IMR-90 (cell line): Measurements from ENCODE around the gene NXPH2. TPM values are rescaled to one million over a fixed set of nuclear protein-coding genes. Genes with fewer than 3 reads are reported as not detected.

ENCODE experiments used
- ATAC-seq: fragments of 200-7000 bp; cut with Tn5 transposase; 2 replicates; pipeline ENCODE4 v1.9.1; 2020; ENCODE audit warnings: low read depth, mild to moderate bottlenecking, moderate library complexity
- BruUV-seq: library from RNA; stranded (reverse); fragments of 400-500 nt; replicated peaks from 2 replicates; lab custom pipeline; 2021; lab: Mats Ljungman, UMichigan
- CTCF ChIA-PET: fragments of 300-600 bp; formaldehyde crosslinking; extraction: SDS; loops from one replicate; lab custom pipeline; 2021; ENCODE audit warnings: antibody characterized with exemption; lab: Yijun Ruan, JAX
- POLR2A ChIA-PET: fragments of 300-600 bp; sonication (Branson Sonifier 250); formaldehyde crosslinking; loops from one replicate; lab custom pipeline; 2022; ENCODE audit warnings: antibody characterized with exemption; ENCODE audit not compliant: unreplicated experiment; lab: Charles Lee
- DNase-seq: peaks from one replicate; pipeline ENCODE4 v3.0.0; 2013
- H2AFZ ChIP-seq: replicated peaks from 2 replicates; pipeline ENCODE3; 2013; ENCODE audit warnings: low read length, mild to moderate bottlenecking; ENCODE audit not compliant: poor library complexity
- H2AK5ac ChIP-seq: 2 replicates; pipeline ENCODE4 v1.6.1; 2013; ENCODE audit warnings: low read depth, low read length, inconsistent platforms
- H2AK9ac ChIP-seq: replicated peaks from 2 replicates; pipeline ENCODE3; 2013; ENCODE audit warnings: mild to moderate bottlenecking, low read depth, low read length, moderate library complexity; ENCODE audit not compliant: poor library complexity
- H2BK120ac ChIP-seq: 2 replicates; pipeline ENCODE4 v1.6.1; 2013; ENCODE audit warnings: low read depth, low read length, inconsistent platforms
- H2BK15ac ChIP-seq: 3 replicates; pipeline ENCODE4 v1.6.1; 2013; ENCODE audit warnings: low read depth, low read length, inconsistent platforms
- H2BK20ac ChIP-seq: 2 replicates; pipeline ENCODE4 v1.6.1; 2013; ENCODE audit warnings: low read depth, mild to moderate bottlenecking, inconsistent platforms, low read length, moderate library complexity
- H2BK5ac ChIP-seq: 2 replicates; pipeline ENCODE4 v1.6.1; 2013; ENCODE audit warnings: mild to moderate bottlenecking, low read depth, low read length, inconsistent platforms; ENCODE audit not compliant: poor library complexity, severe bottlenecking
- H3K14ac ChIP-seq: replicated peaks from 2 replicates; pipeline ENCODE4 v1.6.1; 2013; ENCODE audit warnings: low read depth, low read length, inconsistent platforms
- H3K18ac ChIP-seq: 2 replicates; pipeline ENCODE4 v1.6.1; 2013; ENCODE audit warnings: low read depth, low read length, control low read depth
- H3K23ac ChIP-seq: 2 replicates; pipeline ENCODE4 v1.6.1; 2013; ENCODE audit warnings: low read depth, low read length, inconsistent platforms
- H3K27ac ChIP-seq: 2 replicates; pipeline ENCODE4 v1.5.1; 2013; ENCODE audit warnings: mild to moderate bottlenecking, control low read depth, low read length; ENCODE audit not compliant: insufficient read depth
- H3K27me3 ChIP-seq: 2 replicates; pipeline ENCODE4 v1.6.1; 2013; ENCODE audit warnings: low read length; ENCODE audit not compliant: control insufficient read depth, insufficient read depth
- H3K36me3 ChIP-seq: 2 replicates; pipeline ENCODE4 v1.6.1; 2013; ENCODE audit warnings: low read length, mixed read lengths; ENCODE audit not compliant: control insufficient read depth, insufficient read depth
- H3K4ac ChIP-seq: 2 replicates; pipeline ENCODE4 v1.6.1; 2013; ENCODE audit warnings: low read depth, low read length, inconsistent platforms
- H3K4me1 ChIP-seq: 2 replicates; pipeline ENCODE4 v1.6.1; 2013; ENCODE audit warnings: low read length, mixed read lengths; ENCODE audit not compliant: control insufficient read depth, insufficient read depth
- H3K4me2 ChIP-seq: 2 replicates; pipeline ENCODE4 v1.6.1; 2013; ENCODE audit warnings: low read depth, mild to moderate bottlenecking, control low read depth, low read length, moderate library complexity
- H3K4me3 ChIP-seq: 2 replicates; pipeline ENCODE4 v1.5.1; 2013; ENCODE audit warnings: low read depth, mild to moderate bottlenecking, control low read depth, low read length, moderate library complexity; ENCODE audit not compliant: insufficient read depth
- H3K56ac ChIP-seq: 2 replicates; pipeline ENCODE4 v1.6.1; 2013; ENCODE audit warnings: low read length, inconsistent platforms; ENCODE audit not compliant: insufficient read depth; ENCODE audit errors: extremely low read depth
- H3K79me1 ChIP-seq, 2 experiments: 2 replicates each; pipeline ENCODE4 v1.6.1; 2013; ENCODE audit warnings: low read length in 2 of 2, inconsistent platforms in 1 of 2, low read depth in 1 of 2
- H3K9ac ChIP-seq: 2 replicates; pipeline ENCODE4 v1.6.1; 2013; ENCODE audit warnings: low read depth, low read length, control low read depth
- H3K9me1 ChIP-seq: 2 replicates; pipeline ENCODE4 v1.6.1; 2013; ENCODE audit warnings: low read length, inconsistent platforms; ENCODE audit not compliant: insufficient read depth
- H3K9me3 ChIP-seq: 2 replicates; pipeline ENCODE4 v1.6.1; 2013; ENCODE audit warnings: low read length; ENCODE audit not compliant: control insufficient read depth, insufficient read depth
- H4K20me1 ChIP-seq: 2 replicates; pipeline ENCODE4 v1.6.1; 2013; ENCODE audit warnings: low read length, inconsistent platforms; ENCODE audit not compliant: insufficient read depth
- H4K5ac ChIP-seq: 2 replicates; pipeline ENCODE4 v1.6.1; 2013; ENCODE audit warnings: mild to moderate bottlenecking, low read depth, low read length, control low read depth
- H4K8ac ChIP-seq, 2 experiments: 2 replicates each; pipeline ENCODE4 v1.6.1; 2013; ENCODE audit warnings: low read depth in 2 of 2, low read length in 2 of 2, control low read depth in 1 of 2, inconsistent platforms in 1 of 2
- H4K91ac ChIP-seq: 2 replicates; pipeline ENCODE4 v1.6.1; 2013; ENCODE audit warnings: low read depth, low read length, inconsistent platforms; ENCODE audit not compliant: insufficient read depth
- BHLHE40 ChIP-seq: fragments of 150-350 bp; IDR thresholded peaks from 2 replicates; pipeline ENCODE4 v1.6.1; 2016; ENCODE audit warnings: mild to moderate bottlenecking, low read depth, low read length
- ELK1 ChIP-seq: fragments of 150-350 bp; IDR thresholded peaks from 2 replicates; pipeline ENCODE4 v1.6.1; 2016; ENCODE audit warnings: low read depth, mild to moderate bottlenecking, low read length, moderate library complexity, borderline replicate concordance
- MAZ ChIP-seq: IDR thresholded peaks from 2 replicates; pipeline ENCODE4 v1.6.1; 2012; ENCODE audit warnings: low read depth, mild to moderate bottlenecking, low read length, improper control_type of control experiment, moderate library complexity, borderline replicate concordance
- MXI1 ChIP-seq: IDR thresholded peaks from 2 replicates; pipeline ENCODE4 v1.6.1; 2012; ENCODE audit warnings: low read depth, mild to moderate bottlenecking, low read length, moderate library complexity, borderline replicate concordance
- POLR2A ChIP-seq: IDR thresholded peaks from 2 replicates; pipeline ENCODE4 v1.6.1; 2012; ENCODE audit warnings: mild to moderate bottlenecking, low read depth, low read length
- RAD21 ChIP-seq: IDR thresholded peaks from 2 replicates; pipeline ENCODE4 v1.6.1; 2012; ENCODE audit warnings: low read length, improper control_type of control experiment
- RCOR1 ChIP-seq: IDR thresholded peaks from 2 replicates; pipeline ENCODE4 v1.6.1; 2012; ENCODE audit warnings: mild to moderate bottlenecking, low read length, improper control_type of control experiment; ENCODE audit not compliant: insufficient replicate concordance
- SMC3 ChIP-seq: fragments of 150-350 bp; IDR thresholded peaks from 2 replicates; pipeline ENCODE4 v1.6.1; 2016; ENCODE audit warnings: low read depth, mild to moderate bottlenecking, antibody characterized with exemption, low read length, moderate library complexity
- WGBS, 2 experiments: methylation state at CpG; one replicate each; pipeline versions ENCODE4 v1.1.5 to v1.1.7; 2013; ENCODE audit warnings: missing lambda C conversion rate in 2 of 2; ENCODE audit not compliant: insufficient read length in 1 of 2; ENCODE audit errors: extremely low coverage in 2 of 2; 5-methylcytosine and 5-hydroxymethylcytosine counted together
- dilution Hi-C: fragments of 300-500 bp; cut with HindIII; formaldehyde crosslinking; loops from one replicate; pipeline ENCODE4 v1.14.3; 2018; ENCODE audit warnings: low sequenced_read_pairs; ENCODE audit not compliant: unreplicated experiment
- in situ Hi-C: fragments of 300-500 bp; cut with MboI; formaldehyde crosslinking; loops from 3 replicates; pipeline ENCODE4 v1.14.3; 2019; ENCODE audit warnings: low sequenced_read_pairs, inconsistent platforms, mixed read lengths
- intact Hi-C: fragments of 100-400 bp; cut with micrococcal nuclease; formaldehyde crosslinking; loops from 2 replicates; pipeline ENCODE4 v1.10.0; 2022
- polyA plus RNA-seq, 3 experiments: library from polyadenylated mRNA; depleted of rRNA; stranded (reverse); fragments of >200 nt; gene quantifications; 2 replicates each; pipeline ENCODE4 v1.2.3, GENCODE V29; 2012; ENCODE audit warnings: low replicate concordance in 1 of 3
- total RNA-seq: library from RNA; depleted of rRNA; stranded (reverse); fragments of >200 nt; gene quantifications from 2 replicates; pipeline ENCODE4 v1.2.3, GENCODE V29; 2012

NXPH2 gene
- total and polyA plus RNA-seq, 2 of the 4 experiments (the other 2 are of a cell fraction), result not detected

- H4K5ac ChIP-seq, result no peak overlapping the region
- no peak for TF ChIP-seq ELK1
- no peak for TF ChIP-seq POLR2A
- no peak for TF ChIP-seq MXI1
- no peak for TF ChIP-seq MAZ
- TF ChIP-seq RCOR1, result no peak
- no peak for TF ChIP-seq RAD21
- TF ChIP-seq SMC3, result no peak
- no peak for TF ChIP-seq BHLHE40
- ATAC-seq (no peak), DNase-seq (no peak)
- dilution Hi-C loops, result no loop called here
- H4K20me1 ChIP-seq, result no peaks in the 10 kb centered on the region
- H3K4me1 ChIP-seq, result no peaks in the 10 kb centered on the region
- no peak overlapping the region for H3K23ac ChIP-seq
- H3K9me3 ChIP-seq, result no peaks in the 10 kb centered on the region
- H4K8ac ChIP-seq, result no peak overlapping the region
- intact Hi-C loops, result no loop called here
- H3K9ac ChIP-seq, result no peak overlapping the region
- no peak overlapping the region for H2AFZ ChIP-seq
- H4K91ac ChIP-seq, result no peak overlapping the region
- no peak overlapping the region for H2AK9ac ChIP-seq
- WGBS, 2 experiments, result 70% methylated on average over 2 of the region's 8 CpGs; no CpG with 5 or more reads in 1 of the 2 experiments
- H3K4ac ChIP-seq, result no peak overlapping the region
- CTCF ChIA-PET, result no interaction called here
- H2BK15ac ChIP-seq, result no peak overlapping the region
- no peak overlapping the region for H3K4me2 ChIP-seq
- POLR2A ChIA-PET, result no interaction called here
- BruUV-seq, result no TSS peak
- no peak overlapping the region for H3K56ac ChIP-seq
- H3K27ac ChIP-seq, result no peak overlapping the region
- no peak overlapping the region for H2BK120ac ChIP-seq
- H3K79me1 ChIP-seq, result no peaks in the 10 kb centered on the region
- no peak overlapping the region for H3K18ac ChIP-seq
- H2AK5ac ChIP-seq, result no peak overlapping the region
- H3K36me3 ChIP-seq, result no peaks in the 10 kb centered on the region
- in situ Hi-C loops, result no loop called here
- H3K4me3 ChIP-seq, result no peak overlapping the region
- no peak overlapping the region for H2BK20ac ChIP-seq
- H2BK5ac ChIP-seq, result no peak overlapping the region
- H3K9me1 ChIP-seq, result no peaks in the 10 kb centered on the region
- no peaks in the 10 kb centered on the region; the same call in 1 of the 2 replicates for H3K27me3 ChIP-seq
- no peak overlapping the region for H3K14ac ChIP-seq
These were observed 80.8 kb downstream of the NXPH2 start for GRCh38 chr2:138699421-138699820.
